H1 (cell line): ENCODE results near the gene CMKLR1. TPM values are rescaled to one million over a fixed set of nuclear protein-coding genes. Genes with fewer than 3 reads are reported as not detected.
A peak's percentile ranks its signal among the peaks of the same experiment; 100 is the strongest.

Experiments used
- CTCF ChIA-PET: fragments of 300-600 bp; sonication (Branson Sonifier 250); formaldehyde crosslinking; loops from one replicate; lab custom pipeline; 2021; ENCODE audit not compliant: partially characterized antibody; lab: Charles Lee
- POLR2A ChIA-PET: fragments of 300-600 bp; sonication (Branson Sonifier 250); formaldehyde crosslinking; loops from one replicate; lab custom pipeline; 2021; ENCODE audit warnings: inconsistent platforms; ENCODE audit not compliant: partially characterized antibody; lab: Charles Lee
- DNase-seq, 2 experiments: peaks; one replicate each; pipeline versions ENCODE4 v3.0.0 to v3.0.0-alpha.2; 2010 to 2022; ENCODE audit warnings: low spot score in 2 of 2, low read depth in 1 of 2, mixed read lengths in 1 of 2
- FAIRE-seq: peaks from 2 replicates; lab custom pipeline; 2011; peaks lifted over from hg19 to GRCh38; lab: Jason Lieb, UNC
- H2AFZ ChIP-seq: 2 replicates; pipeline ENCODE4 v1.8.1; 2012; ENCODE audit warnings: low read length, inconsistent platforms
- H2AK5ac ChIP-seq: 2 replicates; pipeline ENCODE4 v1.6.1; 2013; ENCODE audit warnings: low read depth, low read length
- H2BK120ac ChIP-seq: replicated peaks from 2 replicates; pipeline ENCODE3; 2013; ENCODE audit warnings: low read depth, low read length, inconsistent platforms
- H2BK12ac ChIP-seq: 2 replicates; pipeline ENCODE4 v1.6.1; 2013; ENCODE audit warnings: low read depth, low read length
- H2BK15ac ChIP-seq: 2 replicates; pipeline ENCODE4 v1.6.1; 2013; ENCODE audit warnings: low read length
- H2BK20ac ChIP-seq: 2 replicates; pipeline ENCODE4 v1.6.1; 2013; ENCODE audit warnings: low read length
- H2BK5ac ChIP-seq: 2 replicates; pipeline ENCODE4 v1.6.1; 2013; ENCODE audit warnings: low read depth, low read length
- H3K14ac ChIP-seq: 2 replicates; pipeline ENCODE4 v1.6.1; 2013; ENCODE audit warnings: inconsistent platforms; ENCODE audit not compliant: insufficient read length
- H3K18ac ChIP-seq: 2 replicates; pipeline ENCODE4 v1.6.1; 2013; ENCODE audit warnings: low read length; ENCODE audit errors: extremely low read depth
- H3K23ac ChIP-seq: 2 replicates; pipeline ENCODE4 v1.6.1; 2013; ENCODE audit warnings: inconsistent platforms; ENCODE audit not compliant: insufficient read length
- H3K23me2 ChIP-seq: 2 replicates; pipeline ENCODE4 v1.6.1; 2013; ENCODE audit warnings: low read depth, low read length
- H3K27ac ChIP-seq: 2 replicates; pipeline ENCODE4 v1.6.1; 2011; ENCODE audit warnings: low read depth, low read length, inconsistent platforms
- H3K27me3 ChIP-seq, 4 experiments: replicated peaks in 1 of 4; 1 replicate in 1 of 4; 2 replicates in 3 of 4; pipeline versions ENCODE4 v1.6.1 to v1.8.1; 2011 to 2013; ENCODE audit warnings: low read length in 3 of 4, mild to moderate bottlenecking in 3 of 4, inconsistent platforms in 2 of 4, mixed read lengths in 2 of 4, moderate library complexity in 1 of 4; ENCODE audit not compliant: control insufficient read depth in 3 of 4, insufficient read depth in 3 of 4; ENCODE audit errors: extremely low read depth in 1 of 4
- H3K36me3 ChIP-seq, 4 experiments: 2 replicates each; pipeline versions ENCODE4 v1.6.1 to v1.8.1; 2011 to 2013; ENCODE audit warnings: mild to moderate bottlenecking in 4 of 4, low read length in 3 of 4, moderate library complexity in 2 of 4, control low read depth in 1 of 4, inconsistent platforms in 1 of 4; ENCODE audit not compliant: insufficient read depth in 4 of 4, control insufficient read depth in 2 of 4
- H3K4ac ChIP-seq: replicated peaks from 2 replicates; pipeline ENCODE3; 2013; ENCODE audit warnings: low read length, low read depth, mixed read lengths, inconsistent platforms; ENCODE audit not compliant: insufficient read length
- H3K4me1 ChIP-seq, 4 experiments: replicated peaks in 1 of 4; 1 replicate in 1 of 4; 2 replicates in 3 of 4; pipeline versions ENCODE4 v1.6.1 to v1.8.1; 2011 to 2013; ENCODE audit warnings: low read length in 3 of 4, inconsistent platforms in 2 of 4, mixed read lengths in 1 of 4; ENCODE audit not compliant: insufficient read depth in 4 of 4, control insufficient read depth in 3 of 4
- H3K4me2 ChIP-seq, 2 experiments: 2 replicates each; pipeline versions ENCODE4 v1.6.1 to v1.8.1; 2011 to 2013; ENCODE audit warnings: low read depth in 2 of 2, low read length in 2 of 2, control low read depth in 1 of 2, inconsistent platforms in 1 of 2, mild to moderate bottlenecking in 1 of 2; ENCODE audit not compliant: insufficient read depth in 1 of 2
- H3K4me3 ChIP-seq, 4 experiments: fragments of 200-600, 300-600 bp in 1 of 4; sonication (generic), shearing (Covaris generic), sonication (Bioruptor Twin) in 1 of 4; 2 replicates each; pipeline versions ENCODE4 v1.5.1 to v1.8.1; 2011 to 2016; ENCODE audit warnings: low read length in 4 of 4, low read depth in 3 of 4, control low read depth in 2 of 4, inconsistent platforms in 2 of 4, mild to moderate bottlenecking in 2 of 4, mixed read lengths in 1 of 4, moderate library complexity in 1 of 4; ENCODE audit not compliant: insufficient read depth in 2 of 4; ENCODE audit errors: extremely low read depth in 1 of 4
- H3K56ac ChIP-seq: replicated peaks from 2 replicates; pipeline ENCODE3; 2013; ENCODE audit warnings: low read depth, mild to moderate bottlenecking, mixed read lengths, low read length, inconsistent platforms; ENCODE audit not compliant: insufficient read length
- H3K79me1 ChIP-seq: 2 replicates; pipeline ENCODE4 v1.6.1; 2013; ENCODE audit warnings: low read depth, low read length, control low read depth
- H3K79me2 ChIP-seq, 2 experiments: 2 replicates each; pipeline versions ENCODE4 v1.6.1 to v1.8.1; 2012 to 2013; ENCODE audit warnings: low read length in 2 of 2, mild to moderate bottlenecking in 2 of 2, inconsistent platforms in 1 of 2; ENCODE audit not compliant: insufficient read depth in 2 of 2, control insufficient read depth in 1 of 2
- H3K9ac ChIP-seq, 4 experiments: replicated peaks in 1 of 4; 1 replicate in 1 of 4; 2 replicates in 3 of 4; pipeline versions ENCODE4 v1.6.1 to v1.8.1; 2011 to 2013; ENCODE audit warnings: low read depth in 3 of 4, low read length in 3 of 4, control low read depth in 2 of 4, mild to moderate bottlenecking in 2 of 4, moderate library complexity in 2 of 4, inconsistent platforms in 1 of 4; ENCODE audit errors: extremely low read depth in 1 of 4
- H3K9me3 ChIP-seq, 2 experiments: 2 replicates each; pipeline versions ENCODE4 v1.6.1 to v1.8.1; 2012 to 2013; ENCODE audit warnings: mild to moderate bottlenecking in 2 of 2, moderate library complexity in 2 of 2, control low read depth in 1 of 2, inconsistent platforms in 1 of 2, low read depth in 1 of 2, low read length in 1 of 2, mixed read lengths in 1 of 2; ENCODE audit not compliant: insufficient read depth in 2 of 2
- H4K20me1 ChIP-seq, 2 experiments: replicated peaks in 1 of 2; 2 replicates each; pipeline versions ENCODE3 to v1.8.1; 2011 to 2013; ENCODE audit warnings: inconsistent platforms in 2 of 2, low read length in 2 of 2, mild to moderate bottlenecking in 1 of 2; ENCODE audit not compliant: insufficient read depth in 2 of 2, control insufficient read depth in 1 of 2
- H4K5ac ChIP-seq: 2 replicates; pipeline ENCODE4 v1.6.1; 2013; ENCODE audit warnings: low read length, low read depth, mixed read lengths, inconsistent platforms; ENCODE audit not compliant: insufficient read length
- H4K8ac ChIP-seq: 2 replicates; pipeline ENCODE4 v1.8.0; 2013; ENCODE audit warnings: mild to moderate bottlenecking, moderate library complexity, low read length, inconsistent platforms; ENCODE audit not compliant: insufficient read depth; ENCODE audit errors: extremely low read depth
- H4K91ac ChIP-seq: replicated peaks from 2 replicates; pipeline ENCODE3; 2013; ENCODE audit warnings: low read length, mixed read lengths, inconsistent platforms; ENCODE audit not compliant: insufficient read length
- CHD2 ChIP-seq: IDR thresholded peaks from 2 replicates; pipeline ENCODE4 v1.6.1; 2012; ENCODE audit warnings: low read length, improper control_type of control experiment
- CREB1 ChIP-seq: IDR thresholded peaks from 2 replicates; pipeline ENCODE4 v1.6.1; 2012; ENCODE audit warnings: inconsistent platforms
- EZH2 ChIP-seq: fragments of 200-600 bp; sonication (generic); IDR thresholded peaks from 2 replicates; pipeline ENCODE4 v1.7.1; 2012; ENCODE audit warnings: low read depth, mild to moderate bottlenecking, moderate library complexity, low read length, inconsistent platforms; ENCODE audit not compliant: severe bottlenecking
- HDAC2 ChIP-seq, 2 experiments: fragments of 300-600 bp in 1 of 2; sonication (generic) in 1 of 2; IDR thresholded peaks; 2 replicates each; pipeline ENCODE4 v1.6.1; 2011 to 2012; ENCODE audit warnings: low read depth in 2 of 2, low read length in 2 of 2, mild to moderate bottlenecking in 2 of 2, moderate library complexity in 2 of 2, borderline replicate concordance in 1 of 2, inconsistent platforms in 1 of 2
- NRF1 ChIP-seq: IDR thresholded peaks from 2 replicates; pipeline ENCODE4 v1.6.1; 2011; ENCODE audit warnings: mild to moderate bottlenecking, low read depth, low read length, improper control_type of control experiment
- POU5F1 ChIP-seq: IDR thresholded peaks from 2 replicates; pipeline ENCODE4 v1.6.1; 2011; ENCODE audit warnings: low read depth, mild to moderate bottlenecking, low read length, moderate library complexity
- RXRA ChIP-seq: IDR thresholded peaks from 2 replicates; pipeline ENCODE4 v1.6.1; 2011; ENCODE audit warnings: low read depth, mild to moderate bottlenecking, low read length, moderate library complexity; ENCODE audit not compliant: insufficient read depth
- SIN3A ChIP-seq, 2 experiments: IDR thresholded peaks in 1 of 2; conservative IDR thresholded peaks in 1 of 2; 2 replicates each; pipeline ENCODE4 v1.6.1; 2011 to 2012; ENCODE audit warnings: low read length in 2 of 2, improper control_type of control experiment in 1 of 2, low read depth in 1 of 2, mild to moderate bottlenecking in 1 of 2
- SIX5 ChIP-seq: IDR thresholded peaks from 2 replicates; pipeline ENCODE4 v1.6.1; 2011; ENCODE audit warnings: mild to moderate bottlenecking, low read depth, low read length
- TAF1 ChIP-seq: IDR thresholded peaks from 2 replicates; pipeline ENCODE4 v1.6.1; 2011; ENCODE audit warnings: mild to moderate bottlenecking, low read depth, low read length
- TBP ChIP-seq: IDR thresholded peaks from 2 replicates; pipeline ENCODE4 v1.6.1; 2011; ENCODE audit warnings: low read depth, low read length, improper control_type of control experiment
- YY1 ChIP-seq: IDR thresholded peaks from 2 replicates; pipeline ENCODE4 v1.6.1; 2011; ENCODE audit warnings: low read depth, mild to moderate bottlenecking, low read length
- WGBS, 2 experiments: shearing (Covaris generic) in 1 of 2; methylation state at CpG; one replicate each; pipeline versions ENCODE4 v1.1.6 to v1.1.7; 2013 to 2015; ENCODE audit warnings: low lambda C conversion rate in 2 of 2, mixed read lengths in 2 of 2, inconsistent platforms in 1 of 2, low coverage in 1 of 2, missing lambda C conversion rate in 1 of 2; ENCODE audit not compliant: insufficient replicate concordance in 2 of 2, insufficient coverage in 1 of 2, insufficient read length in 1 of 2; ENCODE audit errors: extremely low coverage in 1 of 2, missing lambda C conversion rate in 1 of 2; 5-methylcytosine and 5-hydroxymethylcytosine counted together
- polyA plus RNA-seq, 7 experiments: library from polyadenylated mRNA; depleted of rRNA in 3 of 7; stranded (reverse) in 5 of 7; unstranded in 2 of 7; fragments of >200 nt in 5 of 7; fragments of 200-250 nt in 2 of 7; gene quantifications; 1 replicate in 5 of 7; 2 replicates in 1 of 7; 4 replicates in 1 of 7; pipeline versions ENCODE4 v1.2.1 to v1.2.3, GENCODE V29; 2011 to 2013; ENCODE audit warnings: missing spikeins in 2 of 7, mixed read lengths in 2 of 7
- total RNA-seq: library from RNA; stranded (reverse); fragmentation: NEBNext Ultra II Directional; extraction: Animal tissue kit (Norgen Biotek cat#: 25700); gene quantifications from 2 replicates; pipeline ENCODE4 v1.2.1, GENCODE V29; 2021

CMKLR1 gene
- total and polyA plus RNA-seq, 2 of the 8 experiments (the other 6 are each of a cell fraction or from before 2014, with no cell fraction given): 2.1 to 2.8 TPM

- Histone ChIP-seq H2AFZ (0 out of 2 replicates have a peak overlapping the region, but pooled peaks have one; percentile 31), H3K14ac (no peak overlapping the region), H2BK12ac (peak overlapping the region; percentile 61; the same call in 1 of the 2 replicates), H3K9me3 (no peaks in the 10 kb centered on the region), H4K91ac (peak overlapping the region; percentile 31), H3K79me1 (no peaks in the 10 kb centered on the region), H3K23me2 (no peaks in the 10 kb centered on the region; the same call in 1 of the 2 replicates), H2BK120ac (peak overlapping the region; percentile 45), H3K18ac (0 out of 2 replicates have a peak overlapping the region, but pooled peaks have one; percentile 29), H3K27me3 (no peaks in the 10 kb centered on the region), H3K9ac (no peak overlapping the region), H2BK15ac (no peak overlapping the region), H2BK5ac (no peak overlapping the region; the same call in 1 of the 2 replicates), H4K5ac (no peak overlapping the region), H3K79me2 (no peaks in the 10 kb centered on the region), H3K4me3 (no peak overlapping the region), H2BK20ac (peak overlapping the region; percentile 2; the same call in 1 of the 2 replicates), H3K27ac (no peak overlapping the region), H4K20me1 (no peaks in the 10 kb centered on the region), H3K36me3 (no peaks in the 10 kb centered on the region; a peak in 1 of 8 replicates), H3K4ac (peak overlapping the region; percentile 0), H3K56ac (no peak overlapping the region), H3K4me2 (no peak overlapping the region), H4K8ac (no peak overlapping the region), H2AK5ac (peak overlapping the region; percentile 57; the same call in 1 of the 2 replicates), H3K4me1 (peaks cover 7 to 21% (median 13%) of the 10 kb centered on the region in 4 experiments), H3K23ac (no peak overlapping the region)
- DNase-seq (no peak), FAIRE-seq (no peak)
- POLR2A ChIA-PET: interaction anchor here (0.8 to 1.2 kb wide), 2 partner anchors 11 to 112 kb away, joined by 3 read pairs; no protein-coding TSS in a partner anchor
- CTCF ChIA-PET: interaction anchor here (0.8 to 1.6 kb wide), 7 partner anchors 14 to 324 kb away, joined by 3 to 4 read pairs (median 3); no protein-coding TSS in a partner anchor
- WGBS, 2 experiments: 65% methylated on average over 7 of the region's 7 CpGs; no CpG with 5 or more reads in 1 of the 2 experiments
- TF ChIP-seq POU5F1 (no peak), SIN3A (conservative IDR thresholded peaks at IDR 0.05 in 1 of 2, IDR thresholded peaks at IDR 0.05 in 1 of 2; ENCODE audit: low read depth in 1 of 2, low read length in 2 of 2) (no peak), HDAC2 (IDR thresholded peaks at IDR 0.05; ENCODE audit: borderline replicate concordance in 1 of 2, low read depth in 2 of 2, low read length in 2 of 2) (no peak), TBP (no peak), CREB1 (no peak), CHD2 (no peak), TAF1 (no peak), RXRA (no peak), SIX5 (no peak), NRF1 (no peak), EZH2 (no peak), YY1 (no peak)
Measured at GRCh38 chr12:108313606-108314351, 25.3 kb downstream of the CMKLR1 start.
